NCI-H1105 treated with DMSO at 0.1 percent for 48 hours (cell line): ENCODE measurements around the gene TBC1D16.
"Not testable (repeated sequence)": the region's sequence is repeated elsewhere in the genome, so short reads cannot be mapped to it uniquely, and the experiment has no call there.

ENCODE experiments used
- DNase-seq: peaks from one replicate; lab custom pipeline; 2025; lab: John Stamatoyannopoulos, UW

Gene TBC1D16

DNA sequence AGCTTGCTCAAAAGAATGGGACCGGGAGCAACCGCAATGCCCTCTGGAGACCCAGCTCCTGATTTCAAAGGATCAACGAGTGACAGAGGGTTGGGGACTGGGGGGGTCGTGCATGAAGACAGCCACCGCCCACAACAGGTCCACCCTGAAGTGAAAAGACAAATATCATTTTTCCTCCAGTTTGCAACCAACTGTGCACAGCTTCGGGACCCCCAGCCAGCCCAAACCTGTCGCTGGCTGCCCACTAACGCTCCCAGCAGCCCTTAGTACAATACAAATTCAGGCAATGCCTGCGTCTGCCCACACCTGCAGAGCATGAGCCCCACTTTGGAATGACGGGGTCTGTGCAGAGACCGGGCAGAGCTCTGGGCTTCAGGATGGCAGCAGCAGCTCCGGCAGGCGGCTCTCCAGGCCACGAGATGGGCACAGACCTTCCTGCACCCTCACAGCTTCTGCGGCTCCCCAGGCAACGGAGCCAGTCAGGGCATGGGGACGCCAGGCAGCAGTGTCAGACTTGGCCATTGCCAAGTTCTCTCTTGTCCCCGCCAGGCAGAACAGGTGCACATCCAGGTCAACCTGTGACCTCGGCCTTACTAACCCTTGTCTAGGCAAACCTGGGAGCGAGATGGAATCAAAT lies 60.1 kb downstream of the TBC1D16 start:
- DNase-seq = no peak

DNA sequence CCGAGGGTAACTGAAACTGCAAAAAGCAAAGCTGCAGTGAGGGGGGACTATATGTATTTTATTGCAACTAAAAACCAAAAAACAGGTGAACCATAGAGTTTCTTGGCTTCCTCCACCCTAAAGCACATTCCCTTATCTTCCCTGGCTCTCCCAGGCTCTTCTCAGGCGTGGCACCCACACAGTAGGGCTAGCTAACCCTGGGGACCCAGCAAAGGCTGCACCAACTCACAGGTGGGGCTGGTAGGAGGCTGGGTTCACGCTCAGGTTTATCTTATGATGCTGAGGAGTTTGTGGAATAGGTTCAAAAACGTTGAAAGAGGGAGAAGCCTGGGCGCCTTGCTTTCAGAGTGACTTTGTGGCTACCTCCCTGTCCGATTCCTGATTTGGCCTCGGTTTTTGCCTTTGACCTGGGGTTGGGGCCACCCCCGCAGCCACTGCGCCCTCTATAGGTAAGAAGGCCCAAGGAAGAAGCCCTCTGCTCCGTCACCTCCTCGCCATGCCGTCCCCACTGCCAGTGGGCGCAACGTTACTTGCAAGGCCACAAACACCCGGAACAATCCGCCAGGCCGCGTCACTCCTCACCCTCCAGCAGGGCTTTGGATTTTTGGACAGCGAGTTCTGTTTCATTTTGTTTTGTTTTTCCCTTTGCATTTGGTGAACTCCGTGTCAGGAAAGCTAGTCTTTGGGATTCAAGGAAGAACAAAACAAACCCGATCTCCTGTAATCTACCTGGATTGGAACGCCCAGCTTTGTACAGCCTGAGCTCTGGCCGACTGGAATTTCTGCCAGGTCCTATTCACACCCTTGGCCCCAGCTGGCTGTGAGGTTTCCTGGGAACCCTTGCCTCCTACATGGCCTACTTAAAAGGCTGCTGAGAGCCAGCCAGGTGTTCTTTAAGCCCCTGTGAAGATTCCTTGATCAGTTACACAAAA lies 60.8 kb downstream of the TBC1D16 start:
- DNase-seq = no peak

DNA sequence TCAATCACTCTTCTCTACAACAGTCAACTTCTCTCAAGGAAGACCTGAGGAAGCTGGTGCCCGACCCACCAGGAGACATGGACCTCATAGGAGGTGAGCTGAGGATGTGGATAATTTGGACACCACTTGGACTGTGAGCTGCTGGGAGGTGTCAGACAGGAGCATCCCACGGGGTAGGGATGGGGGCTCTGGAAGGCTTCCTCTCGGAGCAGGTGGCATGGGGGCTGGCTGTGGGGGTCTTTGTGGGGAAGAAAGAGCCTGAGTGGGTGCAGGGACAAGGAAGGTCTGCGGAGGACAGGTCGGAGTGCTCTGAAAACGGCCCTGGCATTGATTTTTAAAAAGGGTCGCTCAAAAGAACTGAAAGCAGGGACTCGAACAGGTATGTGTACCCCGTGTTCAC lies 64.0 kb downstream of the TBC1D16 start:
- no peak for DNase-seq

DNA sequence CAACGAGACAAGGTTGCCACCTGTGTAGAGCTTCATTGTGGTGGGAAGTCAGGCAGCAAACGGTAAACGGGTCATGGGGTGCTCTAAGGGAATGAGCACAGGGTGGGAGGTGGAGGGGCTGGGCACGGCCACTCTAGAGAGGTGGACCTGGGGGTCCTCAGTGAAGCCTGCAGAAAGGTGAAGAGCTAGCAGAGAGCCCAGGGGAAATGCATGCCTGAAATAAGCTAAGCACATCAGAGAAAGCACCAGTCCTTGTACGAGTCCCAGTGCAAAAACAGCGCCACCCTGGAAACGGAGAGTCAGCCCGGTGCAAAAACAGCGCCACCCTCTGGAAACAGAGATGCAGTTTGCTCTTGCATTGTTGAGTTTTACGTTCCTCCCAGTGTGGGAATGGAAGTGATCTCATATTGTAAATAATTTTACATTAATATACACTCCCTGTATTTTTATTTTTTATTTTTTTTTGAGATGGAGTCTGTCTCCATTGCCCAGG lies 65.0 kb downstream of the TBC1D16 start:
- DNase-seq = no peak

DNA sequence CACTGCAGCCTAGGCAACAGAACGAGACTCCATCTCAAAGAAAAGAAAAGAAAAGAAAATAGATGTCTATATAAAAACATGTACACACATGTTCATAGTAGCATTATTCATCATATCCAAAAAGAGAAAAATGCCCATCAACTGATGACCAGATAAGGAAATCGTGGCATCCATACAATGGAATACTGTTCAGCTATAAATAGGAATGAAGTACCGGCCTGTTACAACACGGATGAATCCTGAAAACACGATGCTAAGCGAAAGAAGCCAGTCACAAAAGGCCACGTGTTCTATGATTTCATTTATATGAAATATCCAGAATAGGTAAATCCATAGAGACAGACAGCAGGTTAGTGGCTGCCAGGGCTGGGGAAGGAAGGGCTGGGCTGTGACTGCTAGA lies 65.8 kb downstream of the TBC1D16 start:
- no peak for DNase-seq

DNA sequence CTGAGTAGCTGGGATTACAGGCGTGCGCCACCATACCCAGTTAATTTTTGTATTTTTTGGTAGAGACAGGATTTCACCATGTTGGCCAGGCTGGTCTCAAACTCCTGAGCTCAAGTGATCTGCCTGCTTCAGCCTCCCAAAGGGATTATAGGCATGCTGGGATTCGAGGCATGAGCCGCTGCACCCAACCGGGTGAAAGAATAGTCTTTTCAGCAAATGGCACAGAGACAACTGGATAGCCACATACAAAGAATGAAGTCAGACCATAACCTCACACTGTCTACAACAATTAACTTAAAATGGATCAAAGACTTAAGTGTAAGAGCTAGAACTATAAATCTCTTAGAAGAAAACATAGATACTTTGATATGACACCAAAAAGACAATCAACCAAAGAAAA lies 67.6 kb downstream of the TBC1D16 start:
- no peak for DNase-seq

DNA sequence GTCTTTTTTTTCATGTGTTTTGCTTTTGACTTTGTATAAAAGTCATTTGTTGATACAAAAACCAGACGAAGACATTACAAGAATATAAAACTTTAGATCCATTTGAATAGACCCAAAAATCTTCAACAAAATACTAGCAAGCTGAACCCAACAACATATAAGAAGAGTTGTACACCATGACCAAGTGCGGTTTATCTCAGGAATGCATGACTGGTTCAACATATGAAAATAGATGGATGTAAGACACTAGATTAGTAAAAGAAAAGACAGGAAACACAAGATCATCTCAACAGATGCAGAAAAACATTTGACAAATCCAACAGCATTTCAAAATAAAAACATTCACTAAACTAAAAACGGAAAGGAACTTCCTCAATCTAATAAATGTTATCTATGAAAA lies 69.0 kb downstream of the TBC1D16 start:
- DNase-seq = no peak

DNA sequence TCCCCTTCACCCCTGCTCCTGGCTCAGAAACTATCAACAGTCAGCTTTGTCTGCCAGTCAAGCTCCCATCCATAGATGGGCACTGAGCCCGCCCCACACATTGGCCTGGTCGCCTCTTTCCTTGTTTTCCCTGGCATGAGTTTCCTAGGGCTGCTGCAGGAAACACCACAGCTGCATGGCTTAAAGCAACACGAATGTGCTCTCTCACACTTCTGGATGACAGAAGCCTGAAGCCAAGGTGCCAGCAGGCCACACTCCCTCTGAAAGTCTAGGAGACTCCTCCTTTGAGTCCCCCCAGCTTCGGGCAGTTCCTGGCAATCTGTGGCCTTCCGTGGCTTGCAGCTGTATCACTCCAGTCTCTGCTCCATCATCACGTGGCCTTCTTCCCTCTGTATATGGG lies 69.9 kb downstream of the TBC1D16 start:
- no peak for DNase-seq

DNA sequence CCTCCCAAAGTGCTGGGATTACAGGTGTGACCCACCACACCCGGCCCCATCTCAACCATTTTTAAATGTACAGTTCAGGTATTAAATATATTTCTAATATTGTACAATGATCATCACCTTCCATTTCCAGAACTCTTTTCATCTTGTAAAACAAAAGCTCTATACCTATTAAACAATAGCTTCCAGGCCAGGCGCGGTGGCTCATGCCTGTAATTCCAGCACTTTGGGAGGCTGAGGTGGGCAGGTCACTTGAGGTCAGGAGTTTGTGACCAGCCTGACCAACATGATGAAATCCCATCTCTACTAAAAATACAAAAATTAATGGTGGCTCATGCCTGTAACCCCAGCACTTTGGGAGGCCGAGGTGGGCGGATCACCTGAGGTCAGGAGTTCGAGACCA lies 73.2 kb downstream of the TBC1D16 start:
- not testable (repeated sequence) for DNase-seq

DNA sequence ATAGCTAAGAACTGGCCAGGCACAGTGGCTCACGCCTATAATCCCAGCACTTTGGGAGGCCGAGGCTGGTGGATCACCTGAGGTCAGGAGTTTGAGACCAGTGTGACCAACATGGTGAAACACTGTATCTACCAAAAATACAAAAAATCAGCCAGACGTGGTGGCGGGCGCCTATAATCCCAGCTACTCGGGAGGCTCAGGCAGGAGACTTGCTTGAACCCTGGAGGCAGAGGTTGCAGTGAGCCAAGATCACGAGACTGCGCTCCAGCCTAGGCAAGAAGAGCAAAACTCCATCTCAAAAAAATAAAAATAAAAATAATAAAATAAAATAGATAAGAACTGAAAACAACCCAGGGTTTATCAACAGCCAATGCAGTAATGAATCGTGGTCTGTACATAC lies 74.1 kb downstream of the TBC1D16 start:
- not testable (repeated sequence) for DNase-seq

DNA sequence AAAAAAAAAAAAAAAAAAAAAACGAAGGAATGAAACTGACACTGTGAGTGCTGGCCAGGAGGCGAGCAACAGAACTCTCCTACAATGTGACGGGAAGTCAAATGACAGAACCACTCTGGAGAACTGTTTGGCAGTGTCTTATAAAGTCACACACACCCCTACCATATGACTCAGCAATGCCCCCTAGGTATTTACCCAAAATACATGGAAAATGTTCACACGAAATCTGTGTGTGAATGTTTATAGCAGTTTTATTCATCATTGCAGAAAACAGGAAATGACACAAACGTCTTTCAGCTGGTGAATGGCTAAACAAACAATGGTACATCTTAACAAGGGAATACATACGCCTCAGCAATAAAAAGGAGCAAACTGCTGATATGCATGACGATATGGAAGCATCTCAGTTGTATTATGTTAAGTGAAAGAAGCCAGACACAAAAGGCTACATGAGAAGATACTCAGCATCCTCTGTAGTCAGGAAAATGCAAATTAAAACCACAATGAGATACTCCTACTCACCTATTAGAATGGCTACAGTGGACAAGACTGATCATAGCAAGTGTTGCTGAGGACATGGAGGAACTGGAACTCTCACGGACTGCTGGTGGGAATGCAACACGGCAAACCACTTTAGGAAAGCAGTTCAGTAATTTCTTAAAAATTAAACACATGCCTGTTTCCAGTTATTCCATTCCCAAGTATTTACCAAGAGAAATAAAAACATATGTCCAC lies 74.7 kb downstream of the TBC1D16 start:
- no peak for DNase-seq

DNA sequence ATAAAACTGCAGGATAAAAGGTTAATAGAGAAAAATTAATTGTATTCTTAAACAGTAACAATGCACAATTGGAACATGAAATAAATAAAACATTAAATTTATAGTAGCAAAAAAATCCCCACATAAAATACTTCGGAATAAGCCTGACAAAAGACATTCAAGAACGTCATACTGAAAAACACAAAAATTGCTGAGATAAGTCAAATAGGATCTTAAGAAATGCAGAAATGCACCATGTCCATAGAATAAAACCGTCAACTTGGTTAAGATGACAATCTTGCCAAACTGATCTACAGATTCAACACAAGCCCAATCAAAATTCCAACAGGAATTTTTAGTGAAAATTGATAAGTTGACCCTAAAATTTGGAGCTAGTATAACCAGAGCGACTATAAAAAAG lies 76.6 kb downstream of the TBC1D16 start:
- no peak for DNase-seq

DNA sequence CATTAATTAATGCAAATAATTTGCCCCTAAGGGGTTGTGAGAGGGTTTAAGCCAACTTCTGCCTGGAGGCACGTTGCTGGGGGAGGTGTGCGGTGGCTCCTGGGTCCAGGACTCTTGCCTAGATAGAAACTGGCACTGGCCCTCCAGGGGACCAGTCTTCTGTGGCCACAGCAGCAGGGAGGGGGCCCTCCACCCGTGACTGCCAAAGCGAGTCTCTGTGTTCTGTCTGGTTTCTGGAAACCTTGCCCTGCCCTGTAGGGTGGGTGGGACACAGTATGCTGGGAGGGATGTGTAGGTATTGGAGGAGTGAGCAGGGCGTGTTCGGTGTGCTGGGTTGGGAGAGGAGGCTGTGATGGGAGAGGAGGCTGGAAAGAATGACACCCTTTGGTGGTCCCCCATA lies 78.8 kb downstream of the TBC1D16 start:
- no peak for DNase-seq

DNA sequence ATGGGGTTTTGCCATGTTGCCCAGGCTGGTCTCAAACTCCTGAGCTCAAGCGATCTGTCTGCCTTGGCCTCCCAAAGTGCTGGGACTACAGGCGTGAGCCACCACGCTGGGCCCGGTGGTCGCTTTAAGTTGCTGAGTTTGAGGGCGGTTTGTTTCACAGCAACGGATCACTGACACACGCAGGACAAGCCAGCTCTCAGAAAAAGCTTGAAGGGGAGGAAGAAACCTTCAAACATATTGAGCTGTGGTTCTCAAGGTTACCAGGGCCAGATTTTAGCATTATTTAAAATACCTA lies 79.3 kb downstream of the TBC1D16 start:
- DNase-seq = not testable (repeated sequence)

DNA sequence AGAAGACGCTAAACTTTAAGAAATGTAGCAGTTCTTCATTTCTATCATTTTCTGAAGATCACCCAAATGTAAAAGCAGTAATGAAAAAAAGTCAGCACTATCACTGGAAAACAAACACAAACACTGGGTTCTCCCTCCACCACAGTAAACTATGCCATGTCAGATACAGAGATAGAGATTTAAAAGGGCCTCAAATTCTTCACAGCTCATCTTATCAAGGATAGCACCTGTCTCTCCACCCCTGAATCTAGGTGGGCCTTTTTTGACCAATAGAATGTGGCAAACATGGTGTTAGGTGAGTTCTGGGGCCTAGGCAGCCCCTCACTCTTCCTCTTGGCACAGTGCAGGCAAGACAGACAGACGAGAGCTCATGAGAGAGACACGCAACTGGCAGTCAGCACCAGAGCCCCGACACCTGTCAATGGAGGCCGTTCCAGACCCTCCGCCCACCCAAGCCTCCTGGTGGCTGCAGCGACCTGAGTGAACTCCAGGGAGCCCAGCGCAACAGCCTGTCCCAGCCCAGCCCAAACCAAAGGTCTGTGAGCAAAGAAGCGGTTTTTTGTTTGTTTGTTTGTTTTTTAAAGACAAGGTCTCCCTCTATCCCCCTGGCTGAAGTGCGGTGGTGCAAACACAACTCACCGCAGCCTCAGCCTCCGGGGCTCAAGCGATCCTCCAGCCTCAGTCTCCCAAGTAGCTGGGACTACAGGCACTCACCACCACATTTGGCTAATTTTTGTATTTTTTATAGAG lies 79.8 kb downstream of the TBC1D16 start:
- no peak for DNase-seq

DNA sequence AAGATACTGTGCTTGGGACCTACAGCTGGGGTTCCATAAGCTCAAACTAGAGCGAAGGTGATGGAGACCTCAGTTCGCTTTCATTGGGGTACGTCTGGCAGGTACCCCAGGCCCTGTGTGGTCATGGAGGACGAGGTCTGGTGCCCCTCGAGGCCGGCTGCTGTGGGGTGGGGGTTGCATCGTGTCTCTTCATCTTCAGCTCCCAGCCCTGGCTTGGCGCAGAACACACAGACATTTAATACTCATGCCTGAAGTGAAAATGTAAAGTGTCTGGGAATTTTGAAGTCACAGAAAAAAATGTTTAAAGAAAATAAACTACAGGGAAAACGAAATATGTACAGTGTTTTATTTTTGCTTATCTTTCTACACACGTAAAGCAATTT lies 80.5 kb downstream of the TBC1D16 start:
- DNase-seq = no peak

DNA sequence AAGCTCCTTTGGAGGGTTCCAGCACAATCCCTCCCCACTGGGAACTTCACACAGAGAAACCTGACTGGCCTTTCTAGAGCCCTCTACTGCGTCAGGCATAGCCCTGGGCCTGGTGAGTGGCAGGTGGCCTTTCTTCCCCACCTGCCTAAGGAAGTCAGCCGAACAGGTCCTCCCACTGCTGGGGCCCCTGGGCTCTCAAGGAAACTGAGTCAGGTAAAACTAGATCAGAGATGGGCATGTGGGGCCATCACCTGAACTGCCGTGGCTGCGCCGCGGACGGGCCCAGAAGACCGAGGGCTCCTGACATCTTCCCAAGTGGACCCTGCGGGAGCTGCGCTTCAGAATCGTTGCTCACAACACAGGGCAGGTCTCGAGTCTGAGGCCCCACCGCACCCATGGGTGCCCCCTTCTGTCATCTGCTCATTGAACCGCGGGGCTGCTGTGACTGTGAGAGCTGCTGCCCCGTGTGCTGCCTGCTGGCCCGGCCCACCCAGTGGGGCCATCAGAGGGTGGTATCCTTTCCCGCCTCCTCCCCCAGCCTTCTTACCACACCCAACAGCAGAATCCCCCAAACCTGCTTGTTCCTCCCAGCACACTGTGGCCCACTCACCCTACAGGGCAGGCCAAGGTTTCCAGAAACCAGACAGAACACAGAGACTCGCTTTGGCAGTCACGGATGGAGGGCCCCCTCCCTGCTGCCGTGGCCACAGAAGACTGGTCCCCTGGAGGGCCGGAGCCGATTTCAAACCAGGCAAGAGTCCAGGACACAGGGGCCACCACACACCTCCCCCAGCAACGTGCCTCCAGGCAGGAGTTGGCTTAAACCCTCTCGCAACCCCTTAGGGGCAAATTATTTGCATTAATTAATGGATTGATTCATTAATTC lies 81.1 kb downstream of the TBC1D16 start:
- DNase-seq = no peak

DNA sequence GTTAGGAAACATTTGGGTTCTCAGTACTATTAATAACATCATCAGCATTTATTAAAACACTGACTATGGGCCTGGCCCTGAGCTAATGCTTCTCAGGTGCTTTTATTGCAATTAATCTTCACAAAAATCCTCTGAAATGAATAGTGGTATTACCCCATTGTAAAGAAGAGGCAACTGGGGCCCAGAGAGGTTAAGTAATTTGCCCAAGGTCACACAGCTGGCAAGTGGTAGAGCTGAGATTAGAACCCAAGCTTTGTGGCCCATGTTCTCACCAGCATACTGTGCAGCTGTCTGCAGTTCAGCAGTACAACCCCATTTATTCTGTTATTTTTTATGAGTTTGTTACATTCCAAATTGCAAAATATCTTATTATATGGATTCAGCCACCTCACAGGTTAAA lies 82.3 kb downstream of the TBC1D16 start:
- DNase-seq = no peak

DNA sequence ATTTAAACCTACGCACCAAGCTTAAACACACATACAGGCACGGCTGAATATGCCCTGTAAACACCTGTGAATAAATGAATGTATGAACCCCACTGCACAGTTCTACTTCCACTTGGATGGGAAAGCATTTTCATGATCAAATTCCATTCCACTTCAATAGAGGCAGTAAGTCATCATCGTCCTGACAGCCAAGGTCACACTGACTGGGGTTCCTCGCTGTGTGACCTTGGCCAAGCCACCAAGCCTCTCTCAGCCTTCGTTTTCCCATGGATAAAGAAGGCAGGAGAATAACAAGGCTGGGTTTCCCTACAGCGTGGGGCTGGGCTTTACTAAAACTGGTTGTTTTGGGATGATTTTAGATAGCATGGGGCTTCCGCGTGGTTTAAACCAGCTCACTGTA lies 82.8 kb downstream of the TBC1D16 start:
- no peak for DNase-seq

DNA sequence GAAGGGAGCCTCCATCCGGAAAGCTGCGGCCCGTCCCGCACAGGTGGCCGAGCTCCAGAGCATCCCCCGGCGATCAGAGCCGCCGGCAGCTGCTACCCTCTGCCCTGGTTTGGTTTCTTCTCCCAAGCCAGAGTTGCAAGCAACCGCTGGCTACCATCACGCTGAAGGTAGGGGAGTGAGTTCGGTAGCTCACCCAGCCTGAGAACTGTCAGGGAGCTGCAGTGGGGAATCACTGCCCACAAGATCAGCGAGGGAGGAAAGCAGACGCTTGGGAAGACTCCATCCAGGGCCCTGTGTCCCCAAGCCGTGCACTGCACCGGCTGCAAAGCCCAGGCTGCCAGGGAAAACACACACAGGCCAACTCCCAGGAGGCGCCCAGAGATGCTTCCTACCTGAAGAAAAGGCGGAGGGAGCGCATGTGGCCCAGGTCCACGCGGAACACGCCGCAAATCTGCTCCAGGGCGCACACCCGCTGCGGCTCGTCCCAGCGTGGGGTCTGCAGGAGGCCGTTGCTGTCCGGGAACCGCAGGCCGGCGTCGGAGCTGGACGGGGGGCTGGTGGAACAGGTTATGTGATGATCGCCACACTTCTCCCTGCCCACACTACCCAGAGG lies 83.3 kb downstream of the TBC1D16 start:
- no peak for DNase-seq
